ENCODE results near the gene DSCAML1. TPM values are rescaled to one million over a fixed set of nuclear protein-coding genes. Genes with fewer than 3 reads are reported as not detected.

The DSCAML1 gene
- 0.95 TPM for total RNA-seq
- long read RNA-seq, partial matches to known transcripts, result 0 of 2 reads
- long read RNA-seq, other reads (novel, unspliced or antisense), result 2 of 2 reads

GRCh38 chr11:117796872-117797529, at the start of gene DSCAML1:
TSS of gene DSCAML1 (minus strand) at chr11:117797216. CDS start at chr11:117797079, 137 bp downstream.
- no peaks in the 10 kb centered on the region for H3K36me3 ChIP-seq
- intact Hi-C loops (cut with DNase I), result no loop called here
- peaks cover 50% of the 10 kb centered on the region for H3K27me3 ChIP-seq (ENCODE audit: low read depth)
- no peak for TF ChIP-seq CTCF (IDR thresholded peaks at IDR 0.05)
- H3K4me3 ChIP-seq, result peak within 1 kb of the TSS; percentile 37
- no peaks in the 10 kb centered on the region for H3K9me3 ChIP-seq
- ATAC-seq, result peak; percentile 32 to 63
- H3K27ac ChIP-seq, result no peak within 1 kb of the TSS
- no peak for DNase-seq
- H3K4me1 ChIP-seq, result peaks cover 17% of the 10 kb centered on the region

GRCh38 chr11:117843666-117844484, 46.9 kb upstream of the DSCAML1 start:
- H3K27me3 ChIP-seq (ENCODE audit: low read depth), result no peaks in the 10 kb centered on the region
- peaks cover 7% of the 10 kb centered on the region for H3K36me3 ChIP-seq
- ATAC-seq, result peak; percentile 80 to 85
- peak; percentile 99 for TF ChIP-seq CTCF (IDR thresholded peaks at IDR 0.05)
- H3K4me1 ChIP-seq, result peaks cover 16% of the 10 kb centered on the region
- H3K27ac ChIP-seq, result no peak overlapping the region
- DNase-seq, result peak; percentile 84
- H3K4me3 ChIP-seq, result no peak overlapping the region
- intact Hi-C loops (cut with DNase I), result loop anchor here (10.0 kb wide), 1 partner anchor 101 kb away; no protein-coding TSS in a partner anchor
- no peaks in the 10 kb centered on the region for H3K9me3 ChIP-seq

GRCh38 chr11:117842131-117842941, 45.3 kb upstream of the DSCAML1 start:
- Histone ChIP-seq H3K27me3 (ENCODE audit: low read depth) (no peaks in the 10 kb centered on the region), H3K27ac (peak overlapping the region; percentile 41), H3K4me3 (no peak overlapping the region), H3K36me3 (peaks cover 7% of the 10 kb centered on the region), H3K9me3 (no peaks in the 10 kb centered on the region), H3K4me1 (peaks cover 16% of the 10 kb centered on the region)
- intact Hi-C loops (cut with DNase I), result loop anchor here (10.0 kb wide), 1 partner anchor 102 kb away; no protein-coding TSS in a partner anchor
- DNase-seq (peak; percentile 52), ATAC-seq (peak; percentile 64 to 67)
- TF ChIP-seq CTCF (IDR thresholded peaks at IDR 0.05), result no peak

- ATAC-seq (peak in 1 of 2 donors; percentile 35), DNase-seq (peak; percentile 32)
- no peak for TF ChIP-seq CTCF (IDR thresholded peaks at IDR 0.05)
- Histone ChIP-seq H3K4me1 (peaks cover 16% of the 10 kb centered on the region), H3K9me3 (no peaks in the 10 kb centered on the region), H3K27me3 (ENCODE audit: low read depth) (no peaks in the 10 kb centered on the region), H3K36me3 (peaks cover 7% of the 10 kb centered on the region), H3K4me3 (no peak overlapping the region), H3K27ac (peak overlapping the region; percentile 41)
- intact Hi-C loops (cut with DNase I), result loop anchor here (10.0 kb wide), 1 partner anchor 103 kb away; no protein-coding TSS in a partner anchor
Measured at GRCh38 chr11:117841551-117842031, 44.6 kb upstream of the DSCAML1 start.

All from lower lobe of right lung (tissue), 2 donors.